Upper lobe of left lung (tissue), 6 donors: ENCODE data around the gene SBF2. TPM values are rescaled to one million over a fixed set of nuclear protein-coding genes. Genes with fewer than 3 reads are reported as not detected.

Experiments used
- ATAC-seq, 2 donors: fragments of 200-7000 bp; cut with Tn5 transposase; one replicate each; pipeline ENCODE4 v1.9.1; 2022; ENCODE audit warnings: mild to moderate bottlenecking in 2 of 2, moderate library complexity in 2 of 2; ENCODE audit not compliant: low FRiP score in 2 of 2
- DNase-seq, 2 donors: peaks; one replicate each; pipeline ENCODE4 v3.0.0-alpha.2; 2019 to 2020
- H3K27ac ChIP-seq, 4 donors: fragments of 200-600 bp; sonication (generic); one replicate each; pipeline ENCODE4 v1.5.1; 2016 to 2019
- H3K27me3 ChIP-seq, 4 donors: fragments of 200-600 bp; sonication (generic); one replicate each; pipeline ENCODE4 v1.5.1; 2017 to 2019
- H3K36me3 ChIP-seq, 4 donors: fragments of 200-600 bp; sonication (generic); one replicate each; pipeline ENCODE4 v1.5.1; 2016 to 2019
- H3K4me1 ChIP-seq, 4 donors: fragments of 200-600 bp; sonication (generic); one replicate each; pipeline ENCODE4 v1.5.1; 2018 to 2019
- H3K4me3 ChIP-seq, 4 donors: fragments of 200-600 bp; sonication (generic); one replicate each; pipeline ENCODE4 v1.5.1; 2017 to 2019; ENCODE audit warnings: mild to moderate bottlenecking in 2 of 4, moderate library complexity in 1 of 4
- H3K9me3 ChIP-seq, 4 donors: fragments of 200-600 bp; sonication (generic); one replicate each; pipeline ENCODE4 v1.5.1; 2018 to 2019
- CTCF ChIP-seq, 6 experiments: fragments of 450-650 bp in 4 of 6; fragments of 200-600 bp in 2 of 6; sonication (generic) in 2 of 6; IDR thresholded peaks; one replicate each; pipeline ENCODE4 v1.5.1; 2016 to 2019; ENCODE audit warnings: antibody characterized with exemption in 6 of 6
- EP300 ChIP-seq, 4 donors: sonication (generic); formaldehyde crosslinking; IDR thresholded peaks; one replicate each; pipeline ENCODE4 v1.5.1; 2017; ENCODE audit warnings: antibody characterized with exemption in 4 of 4, control low read depth in 2 of 4
- POLR2A ChIP-seq, 4 donors: fragments of 450-650 bp; IDR thresholded peaks; one replicate each; pipeline ENCODE4 v1.5.1; 2016 to 2017; ENCODE audit warnings: antibody characterized with exemption in 4 of 4, mild to moderate bottlenecking in 2 of 4
- POLR2AphosphoS5 ChIP-seq, 2 donors: sonication (generic); formaldehyde crosslinking; IDR thresholded peaks; one replicate each; pipeline ENCODE4 v1.5.1; 2017; ENCODE audit warnings: antibody characterized with exemption in 2 of 2
- WGBS, 2 donors: methylation state at CpG; one replicate each; pipeline ENCODE4 v1.1.5; 2017 to 2018; 5-methylcytosine and 5-hydroxymethylcytosine counted together
- total RNA-seq, 6 donors: library from RNA; depleted of rRNA in 4 of 6; stranded (reverse); fragments of >200 nt in 4 of 6; gene quantifications; one replicate each; pipeline versions ENCODE4 v1.1.0 to v1.2.1, GENCODE V29; 2016 to 2021
- donor health status: DM: no; HTN: no; CAD: no; lungs with moderate emphysema.
- donor health status: DM: no; HTN: yes; CAD: no; lungs with severe emphysema.

The SBF2 gene
- total RNA-seq, 6 donors from 2014 or later = 22.2 to 54.5 (median 41.2) TPM

GRCh38 chr11:10117709-10118351 is 176.2 kb downstream of the SBF2 start:
- H3K27ac ChIP-seq = peak overlapping the region in 1 of 4 donors; percentile 1
- WGBS, 2 donors = 63 to 68% methylated on average over 3 of the region's 3 CpGs

GRCh38 chr11:10116588-10116987 is 177.4 kb downstream of the SBF2 start:
- Histone ChIP-seq H3K27ac (no peak overlapping the region), H3K36me3 (no peaks in the 10 kb centered on the region), H3K27me3 (no peaks in the 10 kb centered on the region), H3K4me1 (peaks cover 0 to 14% (median 4%) of the 10 kb centered on the region in 4 donors), H3K4me3 (no peak overlapping the region), H3K9me3 (no peaks in the 10 kb centered on the region)
- no peak for TF ChIP-seq EP300 (IDR thresholded peaks at IDR 0.05)
- TF ChIP-seq POLR2A (IDR thresholded peaks at IDR 0.05) = no peak
- TF ChIP-seq CTCF (IDR thresholded peaks at IDR 0.05) = no peak
- no peak for TF ChIP-seq POLR2AphosphoS5 (IDR thresholded peaks at IDR 0.05)
- no peak for ATAC-seq
- DNase-seq = no peak
- 73 to 76% methylated on average over 1 of the region's 1 CpG for WGBS, 2 donors

More at GRCh38 chr11:10117709-10118351, 176.2 kb downstream of the SBF2 start:
- peaks cover 0 to 21% (median 7%) of the 10 kb centered on the region in 4 donors for H3K4me1 ChIP-seq
- DNase-seq = no peak
- ATAC-seq = peak in 1 of 2 donors; percentile 29
- no peaks in the 10 kb centered on the region for H3K36me3 ChIP-seq
- H3K4me3 ChIP-seq = no peak overlapping the region
- H3K9me3 ChIP-seq = no peaks in the 10 kb centered on the region
- H3K27me3 ChIP-seq = no peaks in the 10 kb centered on the region
- TF ChIP-seq POLR2AphosphoS5 (IDR thresholded peaks at IDR 0.05) (no peak), EP300 (IDR thresholded peaks at IDR 0.05) (no peak), CTCF (IDR thresholded peaks at IDR 0.05) (no peak), POLR2A (IDR thresholded peaks at IDR 0.05) (no peak)

GRCh38 chr11:10114593-10115404 is 179.2 kb downstream of the SBF2 start:
- WGBS, 2 donors = 70 to 79% methylated on average over 3 of the region's 3 CpGs
- no peaks in the 10 kb centered on the region for H3K36me3 ChIP-seq
- ATAC-seq = no peak
- H3K4me1 ChIP-seq = peaks cover 0 to 14% (median 4%) of the 10 kb centered on the region in 4 donors
- H3K27me3 ChIP-seq = no peaks in the 10 kb centered on the region
- no peak for DNase-seq
- no peak overlapping the region for H3K27ac ChIP-seq
- no peaks in the 10 kb centered on the region for H3K9me3 ChIP-seq
- no peak overlapping the region for H3K4me3 ChIP-seq
- TF ChIP-seq POLR2AphosphoS5 (IDR thresholded peaks at IDR 0.05) (no peak), CTCF (IDR thresholded peaks at IDR 0.05) (no peak), EP300 (IDR thresholded peaks at IDR 0.05) (no peak), POLR2A (IDR thresholded peaks at IDR 0.05) (no peak)

GRCh38 chr11:10113852-10114251 is 180.2 kb downstream of the SBF2 start:
- ATAC-seq = no peak
- H3K9me3 ChIP-seq = no peaks in the 10 kb centered on the region
- no peak overlapping the region for H3K4me3 ChIP-seq
- no peaks in the 10 kb centered on the region for H3K27me3 ChIP-seq
- DNase-seq = no peak
- TF ChIP-seq POLR2AphosphoS5 (IDR thresholded peaks at IDR 0.05) (no peak), CTCF (IDR thresholded peaks at IDR 0.05) (no peak), POLR2A (IDR thresholded peaks at IDR 0.05) (no peak), EP300 (IDR thresholded peaks at IDR 0.05) (no peak)
- no peaks in the 10 kb centered on the region for H3K36me3 ChIP-seq
- peaks cover 4 to 15% (median 6%) of the 10 kb centered on the region in 4 donors for H3K4me1 ChIP-seq
- no peak overlapping the region for H3K27ac ChIP-seq
